ENCODE data around the gene FST.

Gene FST

DNA sequence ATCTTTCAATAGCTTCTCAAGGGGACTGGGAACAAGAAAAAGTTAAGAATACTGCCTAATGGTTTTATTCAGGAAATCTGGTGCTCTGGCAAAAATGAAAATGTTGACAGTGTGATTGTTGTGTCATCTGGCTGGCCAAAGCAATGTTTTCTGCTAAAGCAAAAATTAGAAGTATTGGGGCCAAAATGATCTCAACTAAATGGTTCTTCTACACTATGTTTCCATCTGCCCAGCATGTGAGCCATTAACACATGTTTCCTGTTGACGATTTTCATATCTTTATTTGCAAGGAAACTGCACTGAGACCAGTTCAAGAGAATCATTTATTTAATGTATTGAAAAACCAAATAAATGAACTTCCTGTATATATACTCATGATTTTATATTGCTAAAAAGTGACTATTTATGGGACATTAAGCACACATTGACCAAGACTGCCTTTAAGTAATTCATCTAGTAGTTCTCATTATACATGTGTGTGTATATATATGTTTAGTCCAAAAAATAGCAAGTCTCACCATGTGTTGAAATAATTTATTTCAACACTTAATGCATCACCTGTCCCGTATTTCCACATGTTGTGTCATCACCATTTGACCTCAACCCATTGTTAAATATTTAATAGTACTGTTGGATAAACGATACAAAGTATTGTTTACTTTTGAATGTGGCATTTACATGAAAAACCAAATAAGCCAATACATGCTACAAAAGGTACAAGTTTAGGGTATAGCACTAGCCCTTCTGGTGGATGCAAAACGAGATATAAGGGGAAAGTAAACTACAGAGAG, 7.5 kb upstream of the FST start:
- no peak for DNase-seq (ENCODE audit: low read depth in 1 of 2, low spot score in 1 of 2)

DNA sequence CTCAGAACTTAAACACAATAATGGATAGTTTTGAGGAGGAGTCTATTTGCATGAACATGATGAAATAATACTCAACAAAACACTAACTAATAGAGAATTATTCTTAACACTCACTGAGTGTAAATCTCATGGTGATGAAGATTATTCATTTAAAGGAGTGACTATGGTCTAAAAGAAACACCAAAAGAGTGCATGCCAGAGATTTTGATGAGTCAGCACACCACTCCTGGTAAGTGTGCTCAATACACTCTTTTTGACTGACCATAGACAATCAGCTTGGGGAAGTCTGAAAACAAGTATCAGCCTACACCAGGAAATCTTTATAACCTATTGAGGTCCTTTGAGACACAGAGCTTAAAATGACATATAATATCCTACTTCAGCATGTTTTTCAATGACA, 6.8 kb upstream of the FST start:
- DNase-seq (ENCODE audit: low read depth in 1 of 2, low spot score in 1 of 2) = no peak

- DNase-seq (ENCODE audit: low read depth in 1 of 2, low spot score in 1 of 2) = no peak
Measured at GRCh38 chr5:53475320-53475719, 5.1 kb upstream of the FST start.

GRCh38 chr5:53476019-53476418, 4.4 kb upstream of the FST start:
- no peak for DNase-seq (ENCODE audit: low read depth in 1 of 2, low spot score in 1 of 2)

DNA sequence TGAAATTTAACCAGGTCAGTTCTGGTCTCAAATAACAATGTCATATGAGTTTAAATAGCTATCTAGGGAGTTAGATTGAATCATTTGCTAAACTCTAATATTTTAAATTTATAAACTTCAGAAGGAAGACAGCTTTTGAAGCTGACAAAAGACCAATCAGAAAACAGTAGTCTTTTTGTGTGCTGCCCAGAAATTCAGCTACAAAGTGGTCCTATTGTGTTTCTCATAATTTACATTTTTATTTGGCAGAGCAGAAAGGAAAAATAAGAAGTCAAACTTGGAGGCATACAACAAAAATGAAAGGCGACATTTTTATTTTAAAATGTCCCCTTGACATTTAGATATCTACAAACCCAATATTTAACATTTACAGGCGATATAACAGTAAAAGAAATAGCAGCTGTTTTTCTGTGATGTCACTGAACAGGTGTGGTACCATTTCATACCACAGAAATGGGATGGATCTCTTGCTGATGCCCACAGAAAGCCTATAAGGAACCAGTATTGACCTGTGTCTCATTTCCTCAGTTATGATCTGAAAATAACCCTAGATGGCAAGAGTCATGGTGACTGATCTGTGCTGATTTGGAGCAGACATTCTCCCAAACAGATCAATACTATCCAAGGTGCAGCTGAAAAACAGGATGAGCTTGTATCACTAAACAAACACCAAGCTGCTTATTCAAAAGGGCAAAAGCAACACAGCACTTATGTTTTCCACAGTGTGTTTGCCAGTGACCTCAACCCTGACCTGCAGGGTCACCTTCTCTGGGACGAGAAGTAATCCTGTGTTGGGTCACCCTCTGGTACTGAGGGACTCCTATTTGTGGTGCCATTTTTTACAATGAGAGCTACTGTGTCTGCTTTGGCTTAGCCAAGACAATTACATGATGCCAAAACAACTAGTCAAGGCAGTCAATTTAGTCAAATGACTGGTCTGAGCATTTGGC, 3.6 kb upstream of the FST start:
- DNase-seq (ENCODE audit: low read depth in 1 of 2, low spot score in 1 of 2) = no peak

DNA sequence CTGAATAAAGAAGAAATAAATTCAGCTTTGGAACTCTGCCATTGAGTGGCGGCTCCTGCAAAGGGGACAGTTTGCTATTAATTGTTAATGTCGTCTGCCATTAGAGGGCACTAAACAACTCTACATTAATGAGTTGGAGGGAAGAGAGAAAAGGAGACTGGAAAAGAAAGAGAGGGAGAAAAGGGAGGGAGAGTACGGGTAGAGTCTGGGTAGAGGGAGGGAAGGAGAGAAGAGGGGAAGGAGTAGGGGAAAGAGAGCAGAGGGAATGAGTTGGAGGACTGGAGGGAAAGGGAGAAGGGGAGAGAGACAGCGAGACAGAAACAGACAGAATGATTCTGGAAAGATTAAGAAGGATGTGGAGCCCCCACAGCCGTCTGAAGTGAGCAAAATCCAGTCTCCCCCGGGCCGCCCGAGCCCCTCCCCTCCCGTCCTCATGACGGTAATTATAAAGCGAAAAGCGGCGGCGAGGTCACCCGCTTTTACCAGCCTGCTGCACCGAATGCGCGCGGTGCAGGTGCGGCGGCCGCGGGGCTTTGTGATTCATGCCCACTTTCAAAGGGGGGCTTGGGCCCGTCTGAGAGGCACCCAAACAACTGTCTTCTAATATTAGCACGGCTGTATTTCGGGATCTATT, 1.9 kb upstream of the FST start:
- DNase-seq (ENCODE audit: low read depth in 1 of 2, low spot score in 1 of 2) = no peak

DNA sequence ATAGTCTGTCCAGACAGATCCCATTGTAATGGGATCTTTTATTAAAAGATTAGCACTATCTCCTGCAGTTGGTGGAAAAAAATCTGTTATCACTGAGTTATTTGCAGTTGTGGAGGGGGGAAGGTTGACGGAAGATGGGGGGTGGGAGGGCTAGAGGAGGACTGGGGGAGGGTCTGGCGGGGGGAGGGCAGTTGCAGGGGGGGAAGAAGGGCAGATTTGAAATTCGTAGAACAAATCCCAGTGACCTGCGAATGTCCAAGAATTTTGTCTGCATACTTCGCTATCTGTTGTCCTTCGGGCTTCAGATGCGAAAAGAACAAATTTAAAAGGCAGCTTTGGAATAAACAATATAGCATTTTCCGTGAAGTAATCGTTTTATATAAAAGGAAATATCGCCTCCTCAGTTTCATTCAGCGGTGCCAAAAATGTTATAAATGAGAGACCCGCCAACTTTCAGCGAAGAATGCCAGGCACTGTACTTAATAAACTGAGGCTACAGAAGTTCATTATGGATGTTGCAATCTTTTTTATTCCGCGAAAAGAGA, 1.3 kb upstream of the FST start:
- no peak for DNase-seq (ENCODE audit: low read depth in 1 of 2, low spot score in 1 of 2)

DNA sequence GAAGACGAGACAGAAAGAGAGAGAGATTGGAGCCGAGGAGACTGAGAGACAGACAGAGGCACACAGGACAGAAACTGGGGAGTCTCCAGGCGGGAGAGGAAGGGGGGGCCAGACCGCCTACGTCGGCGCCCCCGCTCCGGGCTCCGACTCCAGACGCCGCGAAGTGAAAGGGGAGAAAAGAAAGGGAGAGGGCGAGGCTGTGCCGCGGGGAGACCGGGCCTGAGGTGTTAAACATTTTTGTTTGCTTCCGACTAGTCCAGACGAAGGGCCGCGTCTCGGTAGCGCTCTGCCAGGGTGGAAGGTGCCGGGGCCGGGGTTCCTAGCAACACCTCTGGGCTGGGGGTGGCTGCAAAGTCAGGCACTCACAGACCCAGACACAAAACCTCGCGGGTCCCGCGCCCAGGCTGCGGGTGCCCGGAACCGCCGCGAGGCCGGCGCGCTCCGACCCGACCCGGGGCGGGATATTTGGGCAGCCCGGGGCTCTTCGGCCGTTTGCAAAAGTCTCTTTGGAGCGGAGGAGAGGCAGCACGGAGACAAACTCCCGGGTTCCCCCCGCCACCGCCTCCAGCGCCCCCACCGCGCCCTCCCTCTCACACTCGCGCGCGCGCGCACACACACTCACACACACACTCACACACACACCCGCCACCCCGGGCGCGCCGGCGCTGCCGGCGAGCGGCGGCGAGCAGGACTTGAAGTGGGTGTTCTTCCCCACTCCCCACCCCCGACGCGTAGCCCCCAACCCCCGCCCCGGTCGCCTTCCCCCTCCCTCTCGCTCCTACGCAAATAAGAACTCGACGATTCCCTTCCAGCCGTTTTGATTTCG, 626 bp upstream of the FST start:
- no peak for DNase-seq (ENCODE audit: low read depth in 1 of 2, low spot score in 1 of 2)

DNA sequence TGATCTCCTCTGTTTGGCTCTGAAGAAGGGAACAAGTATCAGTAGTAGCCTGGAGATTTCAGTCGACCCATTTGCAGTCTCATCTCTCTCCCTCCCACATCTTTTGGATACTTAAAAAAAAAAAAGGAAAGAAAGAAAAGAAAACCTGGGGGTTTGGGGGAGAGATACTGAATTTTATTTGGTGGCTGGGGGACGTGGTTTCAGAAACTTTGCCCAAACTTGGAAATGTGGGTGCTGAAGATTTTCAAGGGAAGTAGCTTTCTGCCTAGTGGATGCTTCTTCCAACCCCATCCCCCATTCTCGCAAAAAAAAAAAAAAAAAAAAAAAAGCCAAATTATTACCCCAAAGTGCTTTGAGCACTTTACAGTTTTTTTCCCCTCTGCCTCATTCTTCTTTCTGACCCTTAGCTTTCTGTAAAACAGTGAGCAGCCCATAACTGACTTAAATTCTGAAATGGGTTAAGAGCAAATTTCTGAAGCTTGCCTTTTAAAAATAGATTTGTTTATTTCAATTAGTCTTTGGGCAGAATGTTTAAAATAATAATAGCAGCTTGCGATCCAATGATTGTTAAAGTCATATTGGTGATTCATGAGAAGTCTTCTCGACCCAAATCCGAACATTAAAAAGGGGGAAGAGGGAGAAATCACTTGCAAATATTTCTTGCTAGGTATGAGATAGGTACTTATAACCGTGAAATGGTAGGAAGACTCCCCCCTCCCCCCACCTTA, 894 bp downstream of the FST start:
- DNase-seq (ENCODE audit: low read depth in 1 of 2, low spot score in 1 of 2) = no peak

GRCh38 chr5:53481887-53482716, 1.7 kb downstream of the FST start:
- DNase-seq (ENCODE audit: low read depth in 1 of 2, low spot score in 1 of 2) = peak; percentile 22 to 30

DNA sequence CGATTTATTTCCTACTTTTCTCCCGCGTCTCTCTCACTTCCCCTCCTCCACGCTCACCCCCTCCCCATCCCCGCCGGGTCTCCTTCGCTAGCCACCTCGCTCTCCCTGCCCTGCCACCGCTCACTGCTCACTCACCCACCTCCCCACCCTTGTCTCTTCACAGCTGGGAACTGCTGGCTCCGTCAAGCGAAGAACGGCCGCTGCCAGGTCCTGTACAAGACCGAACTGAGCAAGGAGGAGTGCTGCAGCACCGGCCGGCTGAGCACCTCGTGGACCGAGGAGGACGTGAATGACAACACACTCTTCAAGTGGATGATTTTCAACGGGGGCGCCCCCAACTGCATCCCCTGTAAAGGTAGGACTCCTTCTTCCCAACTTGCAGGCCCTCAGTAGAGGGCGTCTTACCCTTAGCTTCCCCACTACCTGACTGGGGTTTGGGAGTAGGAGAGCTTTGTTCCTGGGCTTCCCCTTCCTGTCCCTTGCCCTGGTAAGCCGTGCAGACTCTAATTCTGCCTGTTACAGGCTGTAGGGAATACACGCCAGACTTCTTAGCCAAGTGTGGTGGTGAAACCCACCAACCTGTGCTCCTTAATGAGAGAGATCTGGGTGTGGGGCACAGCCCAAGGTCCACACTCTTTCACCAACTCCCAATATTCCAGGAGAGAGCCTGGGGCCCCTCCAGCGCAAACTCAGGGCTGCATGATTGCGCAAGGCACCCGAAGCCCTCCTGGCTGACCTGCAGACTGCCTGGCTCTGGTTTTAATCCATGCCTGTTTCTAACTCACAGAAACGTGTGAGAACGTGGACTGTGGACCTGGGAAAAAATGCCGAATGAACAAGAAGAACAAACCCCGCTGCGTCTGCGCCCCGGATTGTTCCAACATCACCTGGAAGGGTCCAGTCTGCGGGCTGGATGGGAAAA, 2.5 kb downstream of the FST start:
- DNase-seq (ENCODE audit: low read depth in 1 of 2, low spot score in 1 of 2) = peak in 1 of 2 donors; percentile 4

DNA sequence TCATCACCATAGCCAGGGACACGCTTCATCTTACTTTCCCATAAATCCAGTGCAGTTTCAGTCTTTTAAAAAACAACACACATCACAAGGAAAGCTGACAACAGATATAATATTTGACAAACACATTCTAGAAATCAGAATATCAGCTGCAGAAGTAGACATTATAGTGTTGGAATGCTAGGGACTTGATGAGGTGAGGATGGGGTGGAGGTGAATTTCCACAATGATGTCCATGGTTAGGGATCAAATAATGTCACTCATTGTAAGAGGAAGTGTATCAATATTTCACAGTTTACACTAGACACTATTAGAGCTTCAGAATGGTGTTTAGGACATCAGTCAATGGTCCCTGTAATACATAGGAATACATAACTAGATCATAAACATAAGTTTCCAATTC, 7.0 kb downstream of the FST start:
- DNase-seq (ENCODE audit: low read depth in 1 of 2, low spot score in 1 of 2) = no peak

GRCh38 chr5:53488195-53488722, 7.8 kb downstream of the FST start:
- no peak for DNase-seq (ENCODE audit: low read depth in 1 of 2, low spot score in 1 of 2)

DNA sequence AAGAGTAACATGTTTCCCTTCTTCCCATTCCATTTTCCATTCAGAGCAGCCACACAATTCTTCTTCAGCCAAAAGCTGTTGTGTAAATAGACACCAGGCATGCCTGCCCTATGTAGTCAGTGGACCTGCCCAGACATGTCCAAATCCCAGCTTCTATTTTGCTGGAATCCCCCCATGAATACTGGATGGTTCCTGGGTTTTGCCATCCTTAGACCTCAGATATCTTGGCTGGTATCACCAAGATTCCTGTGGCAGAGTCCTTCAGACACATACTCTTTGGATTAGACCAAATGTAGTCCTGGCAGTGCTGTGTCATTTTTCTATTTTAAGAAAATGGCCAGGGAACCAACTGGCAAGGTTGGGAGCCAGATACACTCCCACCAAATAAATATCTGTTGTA, 10.3 kb downstream of the FST start:
- no peak for DNase-seq (ENCODE audit: low read depth in 1 of 2, low spot score in 1 of 2)

- DNase-seq (ENCODE audit: low read depth in 1 of 2, low spot score in 1 of 2) = no peak
Measured at GRCh38 chr5:53501054-53501453, 20.6 kb downstream of the FST start.

GRCh38 chr5:53503562-53504218, 23.3 kb downstream of the FST start:
- no peak for DNase-seq (ENCODE audit: low read depth in 1 of 2, low spot score in 1 of 2)

- DNase-seq (ENCODE audit: low read depth in 1 of 2, low spot score in 1 of 2) = no peak
Measured at GRCh38 chr5:53507013-53507412, 26.6 kb downstream of the FST start.
